ENCODE results near the gene HEG1. TPM values are rescaled to one million over a fixed set of nuclear protein-coding genes. Genes with fewer than 3 reads are reported as not detected.

HEG1 gene
- total RNA-seq, 3 donors from 2014 or later (not counting 1 experiment from before 2014, with no cell fraction given), result 52.1 to 83.5 (median 68.1) TPM

- DNase-seq (no peak), ATAC-seq (no peak)
- Histone ChIP-seq H3K4me1 (ENCODE audit: control insufficient read depth, insufficient read depth, low read length) (no peaks in the 10 kb centered on the region), H3K36me3 (ENCODE audit: control insufficient read depth, insufficient read depth, low read length) (no peaks in the 10 kb centered on the region), H3K27me3 (ENCODE audit: control insufficient read depth, insufficient read depth, low read length) (no peaks in the 10 kb centered on the region), H3K27ac (ENCODE audit: low read length) (no peak overlapping the region), H3K9me3 (ENCODE audit: control insufficient read depth, insufficient read depth, low read length) (no peaks in the 10 kb centered on the region), H3K4me3 (ENCODE audit: low read length) (no peak overlapping the region)
- Mint-ChIP-seq H3K27ac (no peak overlapping the region), H3K4me1 (peaks cover 0 to 4% of the 10 kb centered on the region in 2 donors), H3K4me3 (no peak overlapping the region), H3K27me3 (ENCODE audit: low read depth in 2 of 2) (peaks cover 0 to 7% of the 10 kb centered on the region in 2 donors), H3K9me3 (peaks cover 3 to 4% of the 10 kb centered on the region in 2 donors), H3K36me3 (no peaks in the 10 kb centered on the region)
- no peak for TF ChIP-seq CTCF (IDR thresholded peaks at IDR 0.05)
- intact Hi-C loops (cut with micrococcal nuclease), result no loop called here
- 92% methylated on average over 1 of the region's 1 CpG for WGBS (ENCODE audit: insufficient coverage)
These were observed 47.6 kb upstream of the HEG1 start for GRCh38 chr3:125103406-125103805.

GRCh38 chr3:125102470-125102869 is 46.7 kb upstream of the HEG1 start:
- no peak for ATAC-seq

GRCh38 chr3:125098611-125099291 is 43.0 kb upstream of the HEG1 start:
- H3K4me1 Mint-ChIP-seq, result no peaks in the 10 kb centered on the region
- Histone ChIP-seq H3K4me3 (ENCODE audit: low read length) (no peak overlapping the region), H3K36me3 (ENCODE audit: control insufficient read depth, insufficient read depth, low read length) (no peaks in the 10 kb centered on the region), H3K27me3 (ENCODE audit: control insufficient read depth, insufficient read depth, low read length) (no peaks in the 10 kb centered on the region), H3K9me3 (ENCODE audit: control insufficient read depth, insufficient read depth, low read length) (no peaks in the 10 kb centered on the region), H3K27ac (ENCODE audit: low read length) (no peak overlapping the region), H3K4me1 (ENCODE audit: control insufficient read depth, insufficient read depth, low read length) (no peaks in the 10 kb centered on the region)
- DNase-seq (no peak), ATAC-seq (no peak)
- H3K36me3 Mint-ChIP-seq, result no peaks in the 10 kb centered on the region
- no peak overlapping the region for H3K4me3 Mint-ChIP-seq
- no peak for TF ChIP-seq CTCF (IDR thresholded peaks at IDR 0.05)
- no peak overlapping the region for H3K27ac Mint-ChIP-seq
- 88% methylated on average over 4 of the region's 4 CpGs for WGBS (ENCODE audit: insufficient coverage)
- peaks cover 2 to 3% of the 10 kb centered on the region in 2 donors for H3K9me3 Mint-ChIP-seq
- intact Hi-C loops (cut with micrococcal nuclease), result no loop called here
- peaks cover 0 to 7% of the 10 kb centered on the region in 2 donors for H3K27me3 Mint-ChIP-seq (ENCODE audit: low read depth in 2 of 2)

More at GRCh38 chr3:125102470-125102869, 46.7 kb upstream of the HEG1 start:
- Histone ChIP-seq H3K4me3 (ENCODE audit: low read length) (no peak overlapping the region), H3K27ac (ENCODE audit: low read length) (no peak overlapping the region), H3K4me1 (ENCODE audit: control insufficient read depth, insufficient read depth, low read length) (no peaks in the 10 kb centered on the region), H3K27me3 (ENCODE audit: control insufficient read depth, insufficient read depth, low read length) (no peaks in the 10 kb centered on the region), H3K9me3 (ENCODE audit: control insufficient read depth, insufficient read depth, low read length) (no peaks in the 10 kb centered on the region), H3K36me3 (ENCODE audit: control insufficient read depth, insufficient read depth, low read length) (no peaks in the 10 kb centered on the region)
- no peak for TF ChIP-seq CTCF (IDR thresholded peaks at IDR 0.05)
- Mint-ChIP-seq H3K4me1 (peaks cover 0 to 4% of the 10 kb centered on the region in 2 donors), H3K9me3 (peaks cover 3 to 4% of the 10 kb centered on the region in 2 donors), H3K4me3 (no peak overlapping the region), H3K27me3 (ENCODE audit: low read depth in 2 of 2) (peaks cover 0 to 7% of the 10 kb centered on the region in 2 donors), H3K36me3 (no peaks in the 10 kb centered on the region), H3K27ac (no peak overlapping the region)
- WGBS (ENCODE audit: insufficient coverage), result 92% methylated on average over 6 of the region's 6 CpGs
- intact Hi-C loops (cut with micrococcal nuclease), result no loop called here
- DNase-seq, result no peak

- H3K27me3 Mint-ChIP-seq (ENCODE audit: low read depth in 2 of 2), result no peaks in the 10 kb centered on the region
- no peaks in the 10 kb centered on the region for H3K9me3 Mint-ChIP-seq
- no peak overlapping the region for H3K4me3 Mint-ChIP-seq
- TF ChIP-seq CTCF (IDR thresholded peaks at IDR 0.05), result no peak
- Histone ChIP-seq H3K27me3 (ENCODE audit: control insufficient read depth, insufficient read depth, low read length) (no peaks in the 10 kb centered on the region), H3K36me3 (ENCODE audit: control insufficient read depth, insufficient read depth, low read length) (no peaks in the 10 kb centered on the region), H3K27ac (ENCODE audit: low read length) (no peak overlapping the region), H3K4me3 (ENCODE audit: low read length) (no peak overlapping the region), H3K4me1 (ENCODE audit: control insufficient read depth, insufficient read depth, low read length) (no peaks in the 10 kb centered on the region), H3K9me3 (ENCODE audit: control insufficient read depth, insufficient read depth, low read length) (peaks cover 3% of the 10 kb centered on the region)
- H3K27ac Mint-ChIP-seq, result no peak overlapping the region
- intact Hi-C loops (cut with micrococcal nuclease), result no loop called here
- no peaks in the 10 kb centered on the region for H3K4me1 Mint-ChIP-seq
- ATAC-seq (no peak), DNase-seq (no peak)
- no peaks in the 10 kb centered on the region for H3K36me3 Mint-ChIP-seq
These were observed 34.9 kb upstream of the HEG1 start for GRCh38 chr3:125090649-125091048.

Data from natural killer cell (primary cell).